HG03064 (cell line): Measurements from ENCODE around the gene UBE2QL1.

Source experiments
- ATAC-seq: cut with Tn5 transposase; IDR thresholded peaks from one replicate; pipeline ENCODE4 v1.9.1; 2021; ENCODE audit warnings: low read depth; ENCODE audit not compliant: unreplicated experiment

UBE2QL1 gene

DNA sequence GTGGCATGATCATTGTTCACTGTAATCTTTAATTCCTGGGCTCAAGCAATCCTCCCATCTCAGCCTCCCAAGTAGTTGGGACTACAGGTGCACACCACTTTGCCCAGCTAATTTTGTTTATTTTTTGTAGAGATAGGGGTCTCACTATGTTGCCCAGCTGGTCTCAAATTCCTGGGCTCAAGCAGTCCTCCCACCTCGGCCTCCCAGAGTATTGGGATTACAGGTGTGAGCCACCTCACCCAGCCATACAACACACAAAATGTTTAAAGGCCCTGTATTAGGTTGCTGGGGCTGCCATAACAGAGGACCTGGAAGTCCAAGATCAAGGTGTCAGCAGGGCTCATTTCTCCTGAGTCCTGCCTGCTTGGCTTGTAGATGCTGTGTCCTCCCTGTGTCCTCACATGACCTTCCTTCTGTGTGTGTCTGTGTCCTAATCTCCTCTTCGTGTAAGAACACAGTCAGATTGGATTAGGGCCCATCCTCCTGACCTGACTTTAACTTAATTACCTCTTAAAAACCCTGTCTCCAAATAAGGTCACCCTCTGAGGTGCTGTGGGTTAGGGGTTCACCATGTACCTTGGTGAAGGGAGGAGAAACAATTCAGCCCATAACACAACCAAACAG is 5.4 kb downstream of the UBE2QL1 start:
- ATAC-seq, result no peak

- ATAC-seq, result no peak
Measured at GRCh38 chr5:6454628-6455053, 6.0 kb downstream of the UBE2QL1 start.

DNA sequence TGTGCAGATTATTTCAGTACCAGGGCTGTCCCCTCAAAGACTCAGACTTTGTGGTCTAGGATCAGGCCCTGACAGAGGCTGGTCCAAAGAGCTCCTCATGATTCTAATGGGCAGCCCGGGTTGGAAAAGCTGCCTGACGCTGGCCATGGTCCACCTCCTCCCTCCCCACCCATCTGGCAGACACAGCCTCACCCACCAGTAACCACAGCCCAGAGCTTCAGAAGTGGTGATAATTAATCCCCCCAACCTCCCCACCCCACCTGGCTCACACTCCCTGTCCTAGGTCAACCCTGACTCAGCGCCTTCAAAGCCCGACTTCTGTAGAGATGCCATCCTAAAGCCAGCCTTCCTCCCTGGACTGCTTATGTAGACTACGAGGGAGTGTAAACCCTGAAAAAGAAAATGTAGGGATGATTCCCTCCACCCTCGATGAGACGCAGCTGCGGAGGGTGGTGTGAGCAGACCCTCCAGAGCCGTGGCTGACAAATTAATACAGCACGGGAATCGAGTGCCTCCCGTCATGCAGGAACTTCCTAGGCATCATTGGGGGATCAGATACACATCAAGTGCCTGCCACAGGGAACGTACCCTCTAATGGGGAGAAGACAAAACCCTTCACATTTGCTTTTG is 7.0 kb downstream of the UBE2QL1 start:
- no peak for ATAC-seq

DNA sequence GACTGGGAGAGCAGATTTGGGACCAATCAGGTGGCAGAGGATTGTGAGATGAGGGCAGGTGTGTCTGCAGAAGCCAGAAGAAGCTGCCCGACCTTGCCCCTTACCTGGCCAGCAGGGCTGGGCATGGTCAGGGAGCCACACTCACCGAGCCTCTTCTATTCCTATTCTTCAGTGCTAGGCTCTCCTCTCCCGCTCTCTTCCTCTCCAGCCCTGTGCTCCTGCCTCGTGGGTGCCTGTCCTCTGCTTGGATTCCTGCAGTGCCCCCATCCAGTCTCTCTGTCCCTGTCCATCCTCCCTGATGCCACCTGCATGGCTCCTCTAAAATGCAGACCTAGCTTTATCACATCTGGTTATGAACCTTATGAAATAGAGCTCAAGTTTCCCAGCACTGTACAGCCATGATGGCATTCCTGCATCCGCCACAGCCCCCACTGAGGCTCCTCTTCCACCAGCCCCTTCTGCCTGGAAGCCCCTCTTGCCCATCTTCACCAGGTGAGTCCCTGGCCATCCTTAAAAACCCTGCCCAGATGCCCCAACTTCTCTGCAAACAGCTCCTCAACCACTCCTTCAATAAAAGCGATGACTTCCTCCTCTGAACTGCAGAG is 8.2 kb downstream of the UBE2QL1 start:
- no peak for ATAC-seq

DNA sequence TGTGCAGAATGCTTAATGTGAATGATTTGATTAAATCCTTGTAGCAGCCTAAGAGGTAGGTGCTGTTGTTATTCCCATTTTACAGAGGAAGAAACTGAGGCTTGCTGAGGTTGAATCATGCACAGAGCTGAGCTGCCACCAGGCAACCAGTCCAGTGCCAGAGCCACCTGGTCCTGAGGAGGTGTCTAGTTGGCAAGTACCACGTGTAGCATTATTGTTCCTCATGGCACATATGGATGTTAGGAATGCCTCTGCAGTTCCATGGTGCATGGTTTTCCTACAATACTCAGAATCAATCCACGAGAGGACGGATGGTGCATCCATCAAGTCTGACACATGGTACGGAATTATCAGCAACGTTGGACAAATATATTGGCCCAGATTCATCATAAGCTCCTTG is 8.9 kb downstream of the UBE2QL1 start:
- ATAC-seq, result no peak

- no peak for ATAC-seq
Measured at GRCh38 chr5:6458833-6459232, 10.2 kb downstream of the UBE2QL1 start.

GRCh38 chr5:6459896-6460295 is 11.2 kb downstream of the UBE2QL1 start:
- ATAC-seq, result no peak

- no peak for ATAC-seq
Measured at GRCh38 chr5:6461006-6461405, 12.3 kb downstream of the UBE2QL1 start.

GRCh38 chr5:6461793-6462650 is 13.4 kb downstream of the UBE2QL1 start:
- no peak for ATAC-seq

GRCh38 chr5:6462671-6463070 is 14.0 kb downstream of the UBE2QL1 start:
- ATAC-seq, result no peak

- ATAC-seq, result no peak
Measured at GRCh38 chr5:6464441-6464840, 15.8 kb downstream of the UBE2QL1 start.

DNA sequence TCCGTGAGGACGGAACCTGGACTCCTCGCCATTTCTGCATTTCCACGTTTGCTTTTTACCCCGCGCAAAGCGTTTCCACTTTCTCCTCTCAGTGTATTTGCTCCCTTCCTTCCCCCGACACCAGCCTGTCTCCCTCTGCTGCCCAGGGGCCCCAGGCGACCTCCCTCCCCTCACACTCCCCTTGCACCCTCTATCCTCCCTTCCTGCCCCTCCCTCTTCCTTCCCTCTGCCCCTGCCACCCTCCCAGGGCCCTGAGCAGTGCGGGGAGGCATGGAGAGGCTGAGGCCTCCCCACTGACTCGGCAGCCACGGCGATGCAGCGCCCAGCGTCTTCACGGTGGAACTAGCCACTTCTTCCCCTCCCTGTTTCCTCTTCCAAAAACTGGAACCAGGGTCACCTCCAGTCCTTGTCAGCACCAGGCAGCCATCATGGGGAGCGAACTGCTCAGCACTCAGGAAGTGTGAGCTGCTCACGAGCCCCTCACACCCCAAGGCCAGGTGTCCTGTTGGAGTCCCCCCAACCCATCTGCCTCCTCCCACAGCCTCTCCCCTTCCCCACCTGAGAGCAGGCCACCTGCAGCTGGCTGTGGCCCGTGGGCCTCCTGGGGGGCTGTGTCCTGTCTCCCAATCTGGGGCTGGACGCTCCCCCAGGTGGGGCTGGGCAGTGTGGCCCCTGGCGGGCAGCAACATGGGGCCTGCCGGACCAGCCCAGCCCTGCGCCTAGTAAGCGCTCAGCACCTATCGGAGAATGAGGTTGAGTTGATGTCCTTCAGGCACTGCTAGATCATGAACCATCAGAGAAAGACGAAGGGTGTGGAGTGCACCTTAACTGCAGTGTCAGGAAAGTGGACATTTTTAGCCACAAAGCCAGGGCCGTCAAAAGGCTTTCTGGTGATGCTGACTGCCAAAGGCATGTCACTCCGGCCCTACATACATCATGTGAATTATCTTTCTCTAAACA is 17.5 kb downstream of the UBE2QL1 start:
- ATAC-seq, result no peak

- no peak for ATAC-seq
Measured at GRCh38 chr5:6466975-6467567, 18.4 kb downstream of the UBE2QL1 start.

DNA sequence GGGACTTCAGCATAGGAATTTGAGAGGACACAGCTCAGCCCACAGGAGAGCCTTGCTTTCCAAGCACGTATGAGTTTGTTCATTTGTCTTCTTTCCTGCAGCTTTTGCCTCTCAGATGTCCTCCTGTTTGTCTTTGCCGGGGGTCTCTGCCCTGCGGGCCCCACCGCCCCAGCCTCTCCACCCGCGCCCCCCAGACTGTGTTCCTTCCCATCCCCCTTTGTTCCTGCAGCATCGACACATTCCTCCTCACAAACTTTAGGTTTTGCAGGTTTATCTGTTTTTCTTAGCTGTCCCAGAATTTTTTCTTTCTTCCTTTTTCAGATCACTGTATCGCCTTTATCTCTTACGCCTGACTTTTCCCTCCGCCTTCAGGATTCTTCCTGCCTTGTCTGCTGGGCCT is 18.9 kb downstream of the UBE2QL1 start:
- ATAC-seq, result no peak

- ATAC-seq, result no peak
Measured at GRCh38 chr5:6468104-6468503, 19.4 kb downstream of the UBE2QL1 start.

DNA sequence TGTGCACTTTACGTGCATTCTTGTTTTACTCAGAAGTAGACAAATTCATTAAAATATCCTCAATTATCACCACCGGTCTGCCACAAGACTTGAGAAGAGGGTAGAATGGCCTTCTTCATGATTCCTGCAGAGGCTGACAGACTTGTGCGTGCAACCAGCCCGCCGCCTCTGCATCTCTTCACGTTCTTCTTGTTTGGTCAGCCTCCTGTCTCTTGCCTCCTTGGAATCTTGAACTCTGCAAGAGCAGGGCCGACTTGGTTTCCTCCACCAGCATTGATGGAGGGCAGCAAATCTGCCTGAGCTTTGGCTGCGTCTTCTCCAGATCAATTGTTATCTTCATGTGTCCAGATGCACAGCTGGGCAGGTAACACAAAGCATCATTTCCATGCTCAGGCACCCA is 20.2 kb downstream of the UBE2QL1 start:
- no peak for ATAC-seq

DNA sequence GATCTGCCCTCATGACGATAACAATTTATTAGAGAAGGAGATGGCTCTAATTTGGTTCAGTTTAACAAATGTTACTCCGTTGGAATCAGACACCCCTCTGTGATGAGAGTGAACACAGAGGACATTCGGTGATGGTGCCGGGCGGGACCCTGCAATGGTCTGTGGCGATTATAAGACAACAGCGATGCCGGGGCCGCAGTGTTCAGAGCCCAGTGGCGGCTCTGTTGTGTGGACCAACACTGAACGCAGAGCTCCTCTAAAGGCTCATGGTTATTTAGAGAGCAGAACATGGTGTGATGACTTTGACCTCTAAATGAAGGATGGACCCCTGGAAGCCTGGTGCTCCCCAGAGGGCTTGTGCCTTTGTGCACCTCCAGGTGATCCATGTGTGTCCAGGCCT is 21.2 kb downstream of the UBE2QL1 start:
- no peak for ATAC-seq

DNA sequence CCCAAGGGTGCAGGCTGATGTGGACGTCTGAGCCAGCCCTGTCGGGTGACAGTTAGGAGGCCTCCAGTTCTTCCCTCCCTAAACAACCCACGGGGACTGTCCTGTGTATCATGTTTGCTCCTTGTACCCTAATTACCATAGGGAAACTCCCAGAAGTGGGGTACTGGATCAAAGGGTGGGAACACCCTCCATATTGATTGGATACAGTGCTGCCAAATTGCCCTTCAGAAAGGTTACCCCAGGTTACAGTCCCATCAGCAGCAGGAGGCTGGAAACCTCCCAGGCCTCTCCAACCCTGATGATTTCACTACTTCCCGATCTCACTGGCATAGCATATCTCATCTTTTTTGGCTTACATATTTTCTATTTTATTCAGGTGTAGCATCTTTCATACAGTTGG is 22.0 kb downstream of the UBE2QL1 start:
- ATAC-seq, result no peak

GRCh38 chr5:6471252-6471651 is 22.6 kb downstream of the UBE2QL1 start:
- ATAC-seq, result no peak

- ATAC-seq, result no peak
Measured at GRCh38 chr5:6472792-6473191, 24.1 kb downstream of the UBE2QL1 start.
